Ovary (tissue), 3 donors: ENCODE data around the gene CMTM6.

Experiments
- EP300 ChIP-seq: sonication (generic); formaldehyde crosslinking; IDR thresholded peaks from one replicate; pipeline ENCODE4 v1.6.1; 2017; ENCODE audit warnings: antibody characterized with exemption
- POLR2A ChIP-seq: fragments of 450-650 bp; IDR thresholded peaks from one replicate; pipeline ENCODE4 v1.6.1; 2017; ENCODE audit warnings: antibody characterized with exemption, mild to moderate bottlenecking, moderate library complexity
- TF ChIP-seq, protein P1 (sequence below), 3 donors: fragments of 450-650 bp in 2 of 3; fragments of 200-600 bp in 1 of 3; IDR thresholded peaks; one replicate each; pipeline versions ENCODE4 v1.5.1 to v1.8.0; 2016 to 2022; ENCODE audit warnings: antibody characterized with exemption in 3 of 3, mild to moderate bottlenecking in 1 of 3
- donor health status: DM: no; HTN: no; CAD: no.

DNA sequence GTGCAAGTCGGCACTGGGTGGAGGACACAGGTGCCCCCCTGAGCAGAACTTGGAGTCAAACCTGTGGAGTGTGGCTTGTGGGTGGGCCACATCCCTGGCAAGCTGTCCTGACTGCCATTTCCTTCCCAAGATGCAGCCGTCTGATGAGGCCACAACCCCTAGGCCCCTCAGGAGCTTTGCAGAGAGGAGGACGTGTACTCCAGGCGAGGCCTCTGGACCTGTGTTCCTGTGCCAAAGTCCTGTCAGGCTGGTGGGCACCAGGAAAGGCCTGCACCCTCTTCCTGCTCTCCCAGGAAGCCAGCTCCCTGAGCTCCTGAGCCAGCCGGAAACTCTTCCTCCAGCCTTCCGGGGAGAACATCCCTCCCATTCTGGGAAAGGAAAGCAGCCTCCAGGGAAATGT lies 48.5 kb downstream of the CMTM6 start:
- TF ChIP-seq, protein P1, sequence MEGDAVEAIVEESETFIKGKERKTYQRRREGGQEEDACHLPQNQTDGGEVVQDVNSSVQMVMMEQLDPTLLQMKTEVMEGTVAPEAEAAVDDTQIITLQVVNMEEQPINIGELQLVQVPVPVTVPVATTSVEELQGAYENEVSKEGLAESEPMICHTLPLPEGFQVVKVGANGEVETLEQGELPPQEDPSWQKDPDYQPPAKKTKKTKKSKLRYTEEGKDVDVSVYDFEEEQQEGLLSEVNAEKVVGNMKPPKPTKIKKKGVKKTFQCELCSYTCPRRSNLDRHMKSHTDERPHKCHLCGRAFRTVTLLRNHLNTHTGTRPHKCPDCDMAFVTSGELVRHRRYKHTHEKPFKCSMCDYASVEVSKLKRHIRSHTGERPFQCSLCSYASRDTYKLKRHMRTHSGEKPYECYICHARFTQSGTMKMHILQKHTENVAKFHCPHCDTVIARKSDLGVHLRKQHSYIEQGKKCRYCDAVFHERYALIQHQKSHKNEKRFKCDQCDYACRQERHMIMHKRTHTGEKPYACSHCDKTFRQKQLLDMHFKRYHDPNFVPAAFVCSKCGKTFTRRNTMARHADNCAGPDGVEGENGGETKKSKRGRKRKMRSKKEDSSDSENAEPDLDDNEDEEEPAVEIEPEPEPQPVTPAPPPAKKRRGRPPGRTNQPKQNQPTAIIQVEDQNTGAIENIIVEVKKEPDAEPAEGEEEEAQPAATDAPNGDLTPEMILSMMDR (IDR thresholded peaks at IDR 0.05): no peak
- TF ChIP-seq POLR2A (no peak), EP300 (no peak)
